ENCODE data around the gene MRPL14.
"Not testable (repeated sequence)": the region's sequence is repeated elsewhere in the genome, so short reads cannot be mapped to it uniquely, and the experiment has no call there.

MRPL14 gene

DNA sequence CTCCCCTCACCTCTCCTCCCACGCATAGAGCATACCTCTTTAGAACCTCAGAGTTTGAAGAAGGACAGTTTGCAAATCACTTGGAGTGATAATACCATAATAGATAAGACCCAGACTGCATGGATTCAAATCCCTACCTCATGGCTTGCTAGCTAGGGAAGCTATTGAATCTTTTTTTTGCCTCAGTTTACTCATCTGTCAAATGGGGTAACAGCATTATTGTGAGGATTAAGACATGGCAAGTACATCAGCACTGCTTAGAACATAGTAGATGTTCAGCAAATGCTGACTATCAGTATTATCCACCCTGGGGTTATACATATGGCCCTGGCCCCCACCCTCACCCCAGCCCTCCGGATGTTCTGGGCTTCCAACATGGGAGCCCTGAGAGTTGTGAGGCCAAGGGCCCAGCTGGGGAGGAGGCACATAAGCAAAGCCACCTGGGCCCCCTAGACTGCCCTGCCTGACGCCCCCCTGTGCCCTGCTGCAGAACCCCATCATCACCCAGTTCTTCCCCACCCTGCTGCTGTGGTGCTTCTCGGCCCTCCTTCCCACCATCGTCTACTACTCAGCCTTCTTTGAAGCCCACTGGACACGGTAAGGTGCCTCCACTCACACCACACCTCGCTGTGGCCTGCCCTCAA is 22.2 kb upstream of the MRPL14 start:
- DNase-seq: no peak

DNA sequence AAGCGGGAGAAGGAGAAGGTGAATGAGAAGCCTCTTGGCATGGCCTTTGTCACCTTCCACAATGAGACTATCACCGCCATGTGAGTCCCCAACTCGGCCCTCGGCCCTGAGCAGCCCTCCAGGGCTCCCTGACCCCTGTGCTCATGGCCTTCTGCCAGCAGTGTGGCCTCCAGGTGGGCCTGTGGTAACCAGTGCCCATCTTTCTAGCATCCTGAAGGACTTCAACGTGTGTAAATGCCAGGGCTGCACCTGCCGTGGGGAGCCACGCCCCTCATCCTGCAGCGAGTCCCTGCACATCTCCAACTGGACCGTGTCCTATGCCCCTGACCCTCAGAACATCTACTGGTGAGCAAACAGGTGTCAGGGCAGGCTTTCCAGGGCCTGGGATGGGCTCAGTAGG is 21.1 kb upstream of the MRPL14 start:
- no peak for DNase-seq

DNA sequence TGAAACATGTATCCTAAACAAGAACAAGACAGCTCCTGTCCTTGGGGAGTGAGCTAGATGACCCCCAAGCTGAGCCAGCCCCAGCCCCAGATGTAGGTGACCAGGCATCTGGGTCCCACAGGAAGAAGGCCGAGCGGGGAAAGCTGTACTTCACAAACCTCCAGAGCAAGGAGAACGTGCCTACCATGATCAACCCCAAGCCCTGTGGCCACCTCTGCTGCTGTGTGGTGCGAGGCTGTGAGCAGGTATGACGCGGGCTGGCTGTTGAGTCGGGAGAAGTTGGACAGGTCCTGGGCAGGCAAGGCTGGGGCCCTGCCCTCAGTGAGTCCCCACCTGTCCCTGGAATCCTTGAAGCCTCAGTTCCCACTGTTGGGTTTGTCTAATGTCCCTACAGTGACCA is 20.0 kb upstream of the MRPL14 start:
- DNase-seq: no peak

DNA sequence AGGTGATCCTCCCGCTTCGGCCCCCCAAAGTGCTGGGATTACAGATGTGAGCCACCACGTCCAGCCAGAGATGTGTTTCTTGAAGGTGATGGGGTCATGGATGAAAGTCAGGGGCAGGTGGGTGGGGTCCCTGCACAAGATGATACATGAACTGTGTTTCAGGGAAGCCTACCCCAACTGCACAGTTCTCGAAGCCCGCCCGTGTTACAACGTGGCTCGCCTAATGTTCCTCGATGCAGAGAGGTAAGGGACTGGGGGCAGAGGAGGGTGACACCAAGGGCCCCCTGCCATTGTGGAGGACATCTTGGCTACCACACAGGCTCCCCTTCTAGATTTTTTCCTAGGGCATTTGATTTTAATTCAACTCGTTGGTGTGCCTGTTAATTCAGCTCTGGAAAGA is 19.4 kb upstream of the MRPL14 start:
- DNase-seq: no peak

DNA sequence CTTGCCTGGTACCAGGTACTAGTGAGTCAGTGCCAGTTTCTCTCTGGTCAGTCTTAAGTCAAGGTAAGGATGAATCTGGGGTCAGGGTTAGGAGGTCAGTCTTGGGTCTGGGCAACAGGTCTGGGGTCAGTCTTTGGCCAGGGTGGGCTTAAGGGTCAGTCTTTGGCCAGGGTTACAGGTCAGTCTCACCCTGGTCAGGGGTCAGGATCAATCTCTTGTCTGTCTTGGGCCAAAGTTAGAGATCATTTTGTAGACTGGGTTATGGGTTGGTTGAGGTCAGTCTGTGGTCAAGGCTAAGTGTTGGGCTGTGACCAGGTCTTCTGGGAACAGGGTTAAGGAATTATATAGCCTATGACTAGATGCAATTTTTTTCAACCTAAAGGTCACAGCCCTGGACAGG is 18.6 kb upstream of the MRPL14 start:
- DNase-seq: no peak

DNA sequence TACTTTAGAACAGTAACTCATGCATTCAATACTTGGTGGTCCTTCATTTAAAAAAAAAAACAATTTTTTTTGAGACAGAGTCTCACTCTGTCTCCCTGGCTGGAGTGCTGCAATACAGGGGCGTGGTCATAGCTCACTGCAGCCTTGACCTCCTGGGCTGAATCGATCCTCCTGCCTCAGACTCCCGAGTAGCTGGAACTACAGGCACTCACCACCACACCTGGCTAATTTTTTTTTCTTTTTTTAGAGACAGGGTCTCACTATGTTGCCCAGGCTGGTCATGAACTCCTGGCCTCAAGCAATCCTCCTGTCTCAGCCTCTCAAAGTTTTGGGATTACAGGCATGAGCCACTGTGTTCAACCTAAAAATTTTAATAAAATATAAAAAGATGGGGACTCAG is 17.3 kb upstream of the MRPL14 start:
- not testable (repeated sequence) for DNase-seq

DNA sequence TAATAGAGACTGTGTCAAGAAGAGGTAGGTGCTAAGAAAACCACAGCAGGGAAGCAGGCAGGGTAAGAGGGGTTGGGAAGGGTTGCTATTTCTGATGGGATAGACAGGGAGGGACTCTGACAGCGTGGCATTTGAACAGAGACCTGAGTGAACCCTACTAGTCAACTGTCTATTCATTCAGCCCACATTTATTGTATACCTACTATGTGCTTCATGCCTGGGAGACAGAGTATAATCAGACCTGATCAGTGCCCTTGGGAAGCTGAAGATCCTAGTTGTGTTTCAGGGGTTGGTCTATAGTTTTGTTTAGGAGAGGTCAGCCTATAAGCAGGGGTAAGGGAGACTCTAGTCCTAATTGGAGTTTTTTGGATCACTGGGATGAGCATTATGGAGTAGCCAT is 16.5 kb upstream of the MRPL14 start:
- no peak for DNase-seq

DNA sequence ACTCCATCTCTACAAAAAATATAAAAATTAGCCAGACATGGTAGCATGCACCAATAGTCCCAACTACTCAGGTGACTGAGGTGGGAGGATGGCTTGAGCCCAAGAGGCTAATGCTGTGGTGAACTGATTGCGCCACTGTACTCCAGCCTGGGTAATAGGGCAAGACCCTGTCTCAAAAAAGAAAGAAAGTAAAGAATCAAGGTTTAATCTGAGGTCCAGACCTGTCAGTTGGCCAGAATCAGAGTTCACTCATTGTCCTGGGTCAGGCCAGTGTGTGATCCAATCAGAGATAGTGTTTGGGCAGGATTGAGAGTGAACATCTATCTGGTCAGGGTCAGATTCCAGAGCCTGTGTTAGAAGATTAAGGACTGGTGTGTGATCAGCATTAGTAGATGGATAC is 15.6 kb upstream of the MRPL14 start:
- DNase-seq: no peak

DNA sequence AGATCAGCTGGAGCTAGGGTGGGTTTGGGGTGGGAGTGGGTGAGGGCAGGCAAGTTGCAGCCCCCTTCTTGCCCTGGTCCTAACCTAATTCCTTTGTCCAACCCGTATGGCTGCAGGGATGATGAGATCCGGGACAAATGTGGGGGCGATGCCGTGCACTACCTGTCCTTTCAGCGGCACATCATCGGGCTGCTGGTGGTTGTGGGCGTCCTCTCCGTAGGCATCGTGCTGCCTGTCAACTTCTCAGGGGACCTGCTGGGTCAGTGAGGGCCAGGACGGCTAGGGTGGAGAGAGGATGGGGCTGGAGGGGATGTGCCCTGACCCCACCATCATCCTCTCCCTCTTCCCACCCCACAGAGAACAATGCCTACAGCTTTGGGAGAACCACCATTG is 12.1 kb upstream of the MRPL14 start:
- no peak for DNase-seq

DNA sequence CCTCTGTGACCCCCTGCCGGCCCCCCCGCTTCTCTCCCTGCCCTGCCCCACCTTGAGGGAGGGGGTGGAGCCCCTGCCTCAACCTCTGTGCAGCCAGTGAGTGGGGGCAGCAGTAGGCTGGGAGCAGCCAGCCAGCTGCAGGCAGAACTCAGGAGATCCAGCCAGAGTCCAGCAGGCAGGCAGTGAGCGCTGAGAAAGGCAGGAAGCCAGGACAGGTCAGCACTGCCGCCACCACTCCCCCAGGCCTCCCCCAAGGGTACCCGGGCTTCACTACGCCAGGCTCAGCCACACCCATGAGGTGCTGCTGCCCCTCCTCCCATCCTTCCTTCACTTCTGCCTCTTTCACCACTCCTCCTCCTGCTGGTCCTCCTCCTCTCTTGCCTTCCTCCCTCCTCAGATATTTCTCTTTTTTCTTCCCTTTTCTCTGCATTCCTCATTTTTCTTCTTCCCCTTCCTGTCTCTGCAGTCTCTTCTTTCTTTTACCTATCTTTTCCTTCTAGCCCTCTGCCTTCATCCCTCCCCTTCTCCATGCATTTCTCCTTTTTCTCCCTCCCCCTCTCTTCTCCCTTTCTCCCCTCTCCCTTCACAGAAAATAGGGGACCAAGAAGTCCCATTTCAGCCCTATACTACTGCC is 11.6 kb upstream of the MRPL14 start:
- DNase-seq: no peak

DNA sequence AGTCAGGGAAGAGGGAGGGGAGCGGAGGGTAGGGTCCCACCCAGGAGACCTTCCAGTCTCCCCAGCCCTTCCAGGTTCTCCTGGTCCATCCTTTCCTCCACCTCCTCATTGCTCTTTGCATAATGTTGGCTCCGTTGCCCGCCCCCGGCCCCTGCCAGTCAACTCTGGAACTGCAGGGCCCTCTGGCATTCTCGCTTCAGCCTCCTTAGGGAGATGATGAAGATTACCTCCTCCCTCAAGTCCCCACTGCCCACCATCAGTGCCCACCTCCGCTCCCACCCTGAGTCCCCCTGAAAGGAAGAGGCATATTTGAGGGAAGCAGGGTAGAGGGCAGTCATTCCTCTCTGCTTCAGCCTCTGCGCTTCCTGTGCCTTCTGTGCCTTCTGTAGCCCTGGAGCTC is 8.6 kb upstream of the MRPL14 start:
- no peak for DNase-seq

DNA sequence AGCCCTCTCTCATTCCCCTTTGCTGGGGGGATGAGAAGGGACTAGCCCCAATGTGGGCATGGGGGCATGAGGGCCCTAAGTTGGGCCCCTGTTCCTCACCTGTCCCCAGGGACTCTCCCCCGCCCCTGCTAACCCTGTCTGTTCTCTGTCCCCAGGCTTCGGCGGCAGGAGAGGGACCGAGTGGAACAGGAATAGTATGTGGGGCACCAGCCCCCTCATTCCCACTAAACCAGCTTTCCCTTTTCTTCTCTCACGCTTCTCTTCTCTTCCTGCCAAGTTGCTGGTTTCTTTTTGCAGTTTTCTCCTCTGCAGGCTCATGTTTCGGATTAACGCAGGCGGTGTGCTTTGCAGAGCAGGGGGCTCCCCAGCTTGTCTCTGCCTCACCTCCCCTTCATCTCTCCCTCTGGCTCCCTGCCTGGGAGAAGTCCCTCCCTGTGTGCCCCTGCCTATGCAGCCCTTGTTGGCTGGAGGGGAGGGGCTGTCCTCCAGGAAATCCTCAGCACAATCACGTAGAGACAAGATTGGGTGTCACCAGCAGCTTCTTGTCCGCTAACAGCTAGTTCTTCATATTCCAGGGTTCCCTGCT is 8.0 kb upstream of the MRPL14 start:
- no peak for DNase-seq

DNA sequence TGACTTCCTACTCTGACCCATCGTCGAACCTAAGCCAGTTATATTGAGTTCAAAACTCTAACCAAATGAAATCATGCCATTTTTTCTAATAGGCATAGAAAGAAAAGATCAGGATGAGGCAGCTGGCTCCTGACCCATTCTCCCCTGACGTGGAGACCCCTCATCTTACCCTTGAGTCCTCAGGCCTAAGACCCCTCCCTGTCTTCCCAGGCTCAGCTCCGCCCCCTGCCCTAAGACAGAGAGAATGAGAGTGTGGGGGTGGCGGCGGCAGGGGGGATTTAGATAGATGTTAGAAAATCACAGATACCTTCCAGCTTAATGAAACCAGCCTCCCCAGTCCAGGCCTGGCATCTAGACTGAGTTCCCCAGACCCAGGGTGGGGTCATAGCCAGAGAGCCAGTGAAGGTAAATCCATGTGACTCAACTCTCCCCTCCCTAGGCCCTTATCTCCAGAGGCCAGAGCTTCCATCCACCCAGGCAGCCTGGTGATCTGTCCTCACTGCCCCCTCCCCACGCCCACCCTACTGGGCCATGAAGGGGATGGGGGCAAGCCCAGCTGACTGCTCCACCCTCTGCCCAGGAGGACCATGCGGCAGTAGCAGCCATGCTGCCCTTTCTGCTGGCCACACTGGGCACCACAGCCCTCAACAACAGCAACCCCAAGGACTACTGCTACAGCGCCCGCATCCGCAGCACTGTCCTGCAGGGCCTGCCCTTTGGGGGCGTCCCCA is 6.9 kb upstream of the MRPL14 start:
- DNase-seq: no peak

DNA sequence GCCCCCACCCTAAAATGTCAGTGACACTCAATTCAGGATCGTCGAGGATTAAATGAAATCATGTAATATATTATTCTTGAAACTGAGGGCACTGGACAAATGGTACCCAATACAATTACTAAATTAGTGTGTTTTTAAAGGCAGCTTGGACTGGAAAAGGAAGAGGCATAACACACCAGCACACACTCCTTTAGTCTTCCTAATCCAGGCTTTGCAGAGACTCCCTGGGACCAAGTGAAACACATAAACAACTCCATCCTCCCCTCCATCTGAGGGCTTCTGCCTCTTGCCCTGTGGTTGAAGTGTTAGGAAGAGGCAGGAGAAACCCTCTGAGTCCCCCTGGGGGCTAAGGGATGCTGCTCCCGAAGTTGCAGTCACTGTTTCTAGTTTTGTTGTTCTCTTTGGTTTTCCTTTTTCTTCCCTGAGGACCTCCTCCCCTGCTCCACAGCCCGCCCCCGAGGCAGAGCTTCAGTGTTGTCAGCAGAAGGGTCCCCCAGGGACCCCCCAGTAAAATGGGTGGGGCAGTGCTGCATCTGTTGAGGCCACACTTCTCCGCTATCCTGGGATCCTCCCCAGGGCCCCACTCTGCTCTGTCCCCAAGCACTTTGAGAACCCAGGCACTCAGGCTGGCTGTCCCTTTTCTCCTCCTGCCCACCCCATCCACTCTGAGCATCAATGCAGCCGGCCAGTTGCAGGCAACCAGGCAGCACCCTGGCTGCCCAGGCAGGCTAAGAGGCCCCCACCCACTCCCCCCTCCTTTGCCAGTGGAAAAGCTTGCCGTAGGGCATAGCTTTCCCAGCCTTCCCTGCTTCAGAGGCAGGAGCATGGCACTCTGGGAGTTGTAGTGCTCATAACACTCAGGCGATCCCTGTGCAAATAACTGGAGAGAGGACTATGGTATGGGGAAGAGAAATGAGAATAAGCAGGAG is 6.0 kb upstream of the MRPL14 start:
- DNase-seq: no peak

DNA sequence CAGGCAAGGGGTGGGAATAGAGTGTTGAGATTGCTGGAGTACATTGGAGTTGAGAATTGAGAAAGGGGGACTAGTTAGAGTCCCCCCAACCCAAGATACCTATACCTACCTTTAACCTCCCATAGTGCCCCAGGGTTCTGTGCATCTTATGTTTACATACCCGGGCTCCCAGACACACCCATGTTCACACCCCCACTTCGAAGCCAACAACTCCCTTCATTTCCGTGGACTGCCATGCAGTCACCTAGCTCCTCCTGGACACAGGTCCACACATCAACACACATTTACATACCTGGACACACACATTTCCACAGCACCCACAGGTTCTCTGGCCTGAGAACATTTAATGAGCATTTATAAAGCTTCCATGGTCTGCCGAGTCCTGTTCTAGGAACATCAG is 5.2 kb upstream of the MRPL14 start:
- no peak for DNase-seq

DNA sequence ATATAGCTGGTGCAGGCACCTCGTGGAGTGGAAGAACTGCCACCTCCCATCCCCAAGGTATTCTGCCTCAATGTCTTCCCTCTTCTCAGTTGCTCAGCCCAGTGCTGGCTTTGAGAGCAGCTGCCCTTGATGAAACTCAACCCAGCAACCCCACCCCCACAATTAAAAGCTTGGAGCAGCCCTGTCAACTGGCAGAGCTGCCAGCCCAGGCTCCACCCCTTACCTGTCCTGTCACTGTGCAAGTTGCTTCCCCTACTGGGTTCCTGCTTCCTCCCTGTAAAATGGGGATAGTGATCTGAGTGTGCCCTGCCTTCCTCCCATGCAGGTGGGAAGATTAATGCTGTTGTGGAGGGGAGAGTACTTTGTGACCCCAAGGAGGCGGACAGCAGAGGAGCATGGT is 4.6 kb upstream of the MRPL14 start:
- no peak for DNase-seq

DNA sequence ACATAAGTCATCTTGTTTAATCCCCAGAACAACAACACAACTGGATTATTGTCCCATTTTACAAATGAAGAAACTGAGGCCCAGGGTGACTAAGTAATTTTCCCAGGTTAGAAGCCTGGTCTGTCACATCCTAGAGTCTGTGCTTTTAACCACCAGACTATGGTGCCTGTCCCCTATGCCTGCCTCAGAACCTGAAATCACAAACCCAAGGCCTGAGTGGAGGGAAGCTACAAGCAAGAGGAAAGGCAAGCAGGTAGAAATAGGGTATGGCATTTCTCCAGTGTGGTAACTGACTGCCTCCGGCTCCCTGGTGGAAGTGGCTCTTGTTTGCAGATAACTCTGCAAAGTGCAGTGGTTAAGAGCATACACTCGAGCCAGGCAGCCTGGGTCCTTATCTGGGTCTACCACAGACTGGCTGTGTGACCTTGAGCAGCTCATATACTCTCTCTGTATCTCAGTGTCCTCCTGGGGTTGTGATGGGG is 2.6 kb upstream of the MRPL14 start:
- no peak for DNase-seq

DNA sequence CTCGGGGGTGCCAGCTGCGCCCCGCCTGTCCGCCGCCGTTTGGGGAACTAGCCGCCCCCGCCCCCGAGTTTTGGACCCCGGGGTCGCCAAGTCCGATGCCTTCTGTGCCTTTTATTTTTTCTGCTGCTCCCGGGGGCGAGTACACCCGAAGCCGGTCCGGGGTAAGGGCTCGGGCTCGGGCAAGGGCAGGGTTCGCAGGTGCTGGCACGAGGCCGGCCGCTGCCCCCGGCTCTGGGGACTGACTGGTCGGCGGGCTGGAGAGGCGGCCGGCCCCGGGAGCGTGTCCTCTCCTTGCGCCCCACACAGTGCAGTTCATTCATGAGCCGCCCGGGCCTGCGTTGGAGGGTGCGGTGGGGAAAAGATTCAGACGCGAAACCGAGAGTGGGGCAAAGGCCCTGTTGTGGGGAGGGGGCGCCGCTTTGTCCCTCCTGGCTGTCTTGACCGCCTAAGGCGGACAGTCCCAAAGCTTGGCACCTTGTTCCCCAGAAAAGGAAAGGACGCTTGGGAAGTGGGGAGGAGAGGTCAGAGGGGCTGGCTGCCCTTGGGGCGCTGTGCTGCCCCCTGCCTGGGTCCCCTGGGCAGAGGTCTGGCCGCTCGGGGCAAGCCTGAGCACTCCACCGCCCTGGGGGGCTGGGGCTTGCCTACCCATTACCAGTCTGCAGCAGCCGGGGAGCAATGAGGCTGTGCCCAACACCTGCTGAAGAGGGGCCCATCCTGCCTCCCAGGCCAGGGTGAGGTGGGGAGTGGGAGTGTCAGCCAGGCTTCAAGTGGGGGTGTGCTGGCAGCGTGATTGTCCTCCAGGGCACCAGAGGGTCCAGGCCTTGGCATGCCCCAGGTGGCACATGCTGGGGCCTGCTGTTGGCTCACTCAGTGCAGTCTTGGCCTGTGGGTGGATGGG is 1.0 kb upstream of the MRPL14 start:
- peak; percentile 31 to 42 for DNase-seq

DNA sequence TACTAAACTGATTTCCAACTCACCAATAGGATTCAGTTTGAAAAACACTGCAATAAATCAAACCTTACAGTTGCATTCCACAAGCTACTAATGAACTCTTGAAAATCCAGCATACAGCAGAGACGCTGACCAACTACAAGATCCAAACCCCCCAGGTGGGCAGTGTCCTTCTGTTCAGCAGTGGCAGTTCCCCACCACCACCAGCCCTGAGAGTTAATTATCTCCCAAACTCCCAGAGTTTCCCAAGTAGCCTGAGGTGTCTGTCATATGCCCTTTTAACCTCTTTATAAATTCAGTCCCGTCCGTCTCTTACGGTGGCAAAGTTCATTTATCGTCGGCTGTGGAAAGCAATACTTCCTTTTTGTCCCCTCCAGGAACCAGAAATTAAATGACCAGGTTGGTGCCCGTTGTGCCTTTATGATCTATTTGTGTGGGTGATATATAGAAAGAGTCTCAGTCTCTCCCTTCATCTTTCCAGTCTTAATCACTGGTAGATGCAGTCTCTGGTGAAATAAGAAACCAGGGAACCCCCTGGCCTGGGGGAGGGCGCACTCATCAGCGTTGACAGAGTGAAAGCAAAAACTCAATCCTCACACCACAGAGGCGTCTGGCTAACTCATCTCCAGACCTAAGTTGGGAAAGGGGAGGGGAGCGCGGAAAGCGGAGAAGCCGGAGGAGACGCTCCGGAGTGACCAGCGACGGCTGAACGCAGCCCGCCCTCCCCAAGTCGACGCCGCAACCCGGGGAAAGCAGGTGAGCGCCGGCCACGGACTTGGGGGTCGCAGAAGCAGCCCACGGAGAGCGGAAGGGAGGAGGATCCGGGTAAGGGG is 717 bp downstream of the MRPL14 start:
- peak; percentile 83 to 87 for DNase-seq

DNA sequence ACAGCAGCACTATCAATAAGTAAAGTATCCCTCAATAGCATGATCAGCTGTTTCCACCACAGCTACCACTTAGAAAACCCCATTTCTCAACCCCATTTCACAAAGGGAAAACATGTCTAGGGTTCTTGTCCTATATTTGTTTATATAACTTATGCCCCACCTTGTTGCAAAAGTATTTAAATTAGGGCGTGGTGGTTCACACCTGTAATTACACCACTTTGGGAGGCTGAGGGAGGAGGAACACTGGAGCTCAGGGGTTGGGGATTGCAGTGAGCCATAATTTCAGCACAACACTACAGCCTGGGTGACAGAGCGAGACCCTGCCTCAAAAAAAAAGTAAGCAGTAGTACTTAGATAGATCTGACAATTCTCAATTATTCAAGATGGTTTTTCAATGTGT is 3.7 kb downstream of the MRPL14 start:
- no peak for DNase-seq

DNA sequence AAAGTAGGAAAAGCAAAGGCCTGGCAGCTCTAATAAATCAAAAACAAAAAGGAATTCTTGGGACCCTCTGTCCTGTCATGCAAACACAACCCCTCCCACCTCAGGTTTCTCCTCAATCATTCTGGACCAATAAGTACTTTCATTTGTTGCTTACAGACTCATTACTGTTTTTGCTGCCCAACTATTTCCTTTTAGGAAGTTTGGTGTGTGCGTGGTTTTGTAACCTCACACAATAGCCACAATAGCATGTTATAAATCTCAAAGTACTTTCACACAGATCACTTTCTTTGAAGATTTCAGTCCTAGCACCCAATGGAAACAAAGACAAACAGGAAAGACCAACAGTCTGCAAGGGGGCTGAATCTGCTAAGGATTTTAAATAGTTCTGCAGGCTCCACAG is 4.5 kb downstream of the MRPL14 start:
- no peak for DNase-seq
